ENCODE measurements around the gene SLAMF8. TPM values are rescaled to one million over a fixed set of nuclear protein-coding genes. Genes with fewer than 3 reads are reported as not detected.

The SLAMF8 gene
- total RNA-seq, 1 donor from 2014 or later, result not detected

DNA sequence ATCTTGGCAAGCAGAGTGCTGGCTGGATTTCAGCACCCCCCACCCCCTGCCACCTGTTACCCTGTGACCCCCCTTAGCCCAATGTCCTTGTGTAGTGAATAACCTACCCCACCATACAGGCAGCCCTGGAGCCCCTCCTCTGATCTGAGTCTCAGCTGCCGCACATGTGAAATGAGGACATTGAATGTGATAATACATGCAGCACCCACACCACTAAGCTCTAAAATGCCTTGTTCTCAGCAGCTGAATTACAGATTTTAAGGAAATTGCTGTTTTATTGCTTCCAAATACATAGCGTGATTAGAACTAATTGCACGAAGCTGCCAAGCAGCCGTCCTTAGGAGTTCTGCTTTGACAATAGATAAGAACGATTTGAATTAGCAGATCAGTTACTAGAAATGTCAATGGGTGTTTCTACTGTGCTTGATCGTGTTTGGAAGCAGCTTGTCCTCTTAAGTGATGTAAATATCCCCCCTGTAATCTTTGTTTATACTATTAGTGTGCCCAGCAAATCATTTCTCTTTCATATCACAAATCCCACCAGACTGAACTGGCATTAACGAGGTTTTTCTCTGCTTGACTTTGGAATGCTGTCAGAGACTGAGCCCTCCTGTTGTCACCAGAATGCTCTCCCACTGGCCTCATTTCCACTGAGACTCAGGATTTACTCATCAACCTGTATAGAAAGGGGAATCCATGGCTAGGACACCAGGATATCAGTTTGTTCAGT lies 4.9 kb downstream of the SLAMF8 start:
- peaks cover 16% of the 10 kb centered on the region for H3K4me1 Mint-ChIP-seq
- TF ChIP-seq, protein P1, sequence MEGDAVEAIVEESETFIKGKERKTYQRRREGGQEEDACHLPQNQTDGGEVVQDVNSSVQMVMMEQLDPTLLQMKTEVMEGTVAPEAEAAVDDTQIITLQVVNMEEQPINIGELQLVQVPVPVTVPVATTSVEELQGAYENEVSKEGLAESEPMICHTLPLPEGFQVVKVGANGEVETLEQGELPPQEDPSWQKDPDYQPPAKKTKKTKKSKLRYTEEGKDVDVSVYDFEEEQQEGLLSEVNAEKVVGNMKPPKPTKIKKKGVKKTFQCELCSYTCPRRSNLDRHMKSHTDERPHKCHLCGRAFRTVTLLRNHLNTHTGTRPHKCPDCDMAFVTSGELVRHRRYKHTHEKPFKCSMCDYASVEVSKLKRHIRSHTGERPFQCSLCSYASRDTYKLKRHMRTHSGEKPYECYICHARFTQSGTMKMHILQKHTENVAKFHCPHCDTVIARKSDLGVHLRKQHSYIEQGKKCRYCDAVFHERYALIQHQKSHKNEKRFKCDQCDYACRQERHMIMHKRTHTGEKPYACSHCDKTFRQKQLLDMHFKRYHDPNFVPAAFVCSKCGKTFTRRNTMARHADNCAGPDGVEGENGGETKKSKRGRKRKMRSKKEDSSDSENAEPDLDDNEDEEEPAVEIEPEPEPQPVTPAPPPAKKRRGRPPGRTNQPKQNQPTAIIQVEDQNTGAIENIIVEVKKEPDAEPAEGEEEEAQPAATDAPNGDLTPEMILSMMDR (IDR thresholded peaks at IDR 0.05; ENCODE audit: unreplicated experiment), result no peak
- no peak for DNase-seq (ENCODE audit: low spot score in 2 of 2, unreplicated experiment in 2 of 2)
- H3K27me3 Mint-ChIP-seq (ENCODE audit: low read depth), result peaks cover 1% of the 10 kb centered on the region
- H3K36me3 Mint-ChIP-seq, result peaks cover 2% of the 10 kb centered on the region
- no peaks in the 10 kb centered on the region for H3K9me3 Mint-ChIP-seq
- H3K4me3 Mint-ChIP-seq, result no peak overlapping the region
- H3K27ac Mint-ChIP-seq, result no peak overlapping the region

DNA sequence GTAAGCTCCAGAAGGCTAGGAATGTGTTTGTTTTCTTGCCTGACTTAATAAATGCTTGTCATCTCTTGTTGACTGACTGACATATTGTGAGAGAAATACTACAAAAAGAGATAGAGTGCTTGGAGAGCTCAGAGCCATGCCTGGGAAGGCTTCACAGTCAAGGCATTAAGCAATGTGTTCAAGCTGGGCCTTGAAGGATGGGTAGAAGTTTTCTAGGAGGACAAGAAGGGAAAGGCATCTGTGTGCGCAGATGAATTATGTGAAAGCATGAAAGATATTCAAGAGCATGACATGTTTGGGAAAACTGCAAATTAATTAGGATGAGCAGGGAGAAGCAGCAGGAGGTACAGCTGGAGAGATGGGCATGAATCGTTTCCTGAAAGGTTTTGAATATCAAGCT lies 5.6 kb downstream of the SLAMF8 start:
- Mint-ChIP-seq H3K4me3 (no peak overlapping the region), H3K27ac (no peak overlapping the region)
- DNase-seq (ENCODE audit: low spot score in 2 of 2, unreplicated experiment in 2 of 2), result no peak

DNA sequence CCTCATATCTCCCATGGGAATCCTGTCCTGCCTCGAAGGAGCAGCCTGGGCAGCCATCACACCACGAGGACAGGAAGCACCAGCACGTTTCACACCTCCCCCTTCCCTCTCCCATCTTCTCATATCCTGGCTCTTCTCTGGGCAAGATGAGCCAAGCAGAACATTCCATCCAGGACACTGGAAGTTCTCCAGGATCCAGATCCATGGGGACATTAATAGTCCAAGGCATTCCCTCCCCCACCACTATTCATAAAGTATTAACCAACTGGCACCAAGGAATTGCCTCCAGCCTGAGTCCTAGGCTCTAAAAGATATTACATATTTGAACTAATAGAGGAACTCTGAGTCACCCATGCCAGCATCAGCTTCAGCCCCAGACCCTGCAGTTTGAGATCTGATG lies 8.7 kb downstream of the SLAMF8 start:
- Mint-ChIP-seq H3K9me3 (no peaks in the 10 kb centered on the region), H3K36me3 (peaks cover 2% of the 10 kb centered on the region), H3K4me3 (no peak overlapping the region), H3K27me3 (ENCODE audit: low read depth) (peaks cover 1% of the 10 kb centered on the region), H3K27ac (no peak overlapping the region), H3K4me1 (peaks cover 3% of the 10 kb centered on the region)
- no peak for DNase-seq (ENCODE audit: low spot score in 2 of 2, unreplicated experiment in 2 of 2)
- TF ChIP-seq, protein P1 (IDR thresholded peaks at IDR 0.05; ENCODE audit: unreplicated experiment), result no peak

More for the DNA sequence above, 5.6 kb downstream of the SLAMF8 start:
- Mint-ChIP-seq H3K4me1 (peaks cover 13% of the 10 kb centered on the region), H3K36me3 (peaks cover 2% of the 10 kb centered on the region), H3K27me3 (ENCODE audit: low read depth) (peaks cover 1% of the 10 kb centered on the region), H3K9me3 (no peaks in the 10 kb centered on the region)
- TF ChIP-seq, protein P1 (IDR thresholded peaks at IDR 0.05; ENCODE audit: unreplicated experiment), result no peak

DNA sequence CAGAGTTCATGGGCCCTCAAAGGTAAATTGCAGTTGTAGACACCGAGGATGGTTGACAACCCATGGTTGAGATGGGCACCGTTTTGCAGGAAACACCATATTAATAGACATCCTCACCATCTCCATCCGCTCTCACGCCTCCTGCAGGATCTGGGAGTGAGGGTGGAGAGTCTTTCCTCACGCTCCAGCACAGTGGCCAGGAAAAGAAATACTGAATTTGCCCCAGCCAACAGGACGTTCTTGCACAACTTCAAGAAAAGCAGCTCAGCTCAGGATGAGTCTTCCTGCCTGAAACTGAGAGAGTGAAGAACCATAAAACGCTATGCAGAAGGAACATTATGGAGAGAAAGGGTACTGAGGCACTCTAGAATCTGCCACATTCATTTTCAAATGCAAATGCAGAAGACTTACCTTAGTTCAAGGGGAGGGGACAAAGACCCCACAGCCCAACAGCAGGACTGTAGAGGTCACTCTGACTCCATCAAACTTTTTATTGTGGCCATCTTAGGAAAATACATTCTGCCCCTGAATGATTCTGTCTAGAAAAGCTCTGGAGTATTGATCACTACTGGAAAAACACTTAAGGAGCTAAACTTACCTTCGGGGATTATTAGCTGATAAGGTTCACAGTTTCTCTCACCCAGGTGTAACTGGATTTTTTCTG lies 9.3 kb downstream of the SLAMF8 start:
- peaks cover 1% of the 10 kb centered on the region for H3K27me3 Mint-ChIP-seq (ENCODE audit: low read depth)
- H3K27ac Mint-ChIP-seq, result no peak overlapping the region
- no peaks in the 10 kb centered on the region for H3K9me3 Mint-ChIP-seq
- H3K36me3 Mint-ChIP-seq, result peaks cover 2% of the 10 kb centered on the region
- peaks cover 3% of the 10 kb centered on the region for H3K4me1 Mint-ChIP-seq
- H3K4me3 Mint-ChIP-seq, result no peak overlapping the region
- TF ChIP-seq, protein P1 (IDR thresholded peaks at IDR 0.05; ENCODE audit: unreplicated experiment), result no peak
- DNase-seq (ENCODE audit: low spot score in 2 of 2, unreplicated experiment in 2 of 2), result no peak

DNA sequence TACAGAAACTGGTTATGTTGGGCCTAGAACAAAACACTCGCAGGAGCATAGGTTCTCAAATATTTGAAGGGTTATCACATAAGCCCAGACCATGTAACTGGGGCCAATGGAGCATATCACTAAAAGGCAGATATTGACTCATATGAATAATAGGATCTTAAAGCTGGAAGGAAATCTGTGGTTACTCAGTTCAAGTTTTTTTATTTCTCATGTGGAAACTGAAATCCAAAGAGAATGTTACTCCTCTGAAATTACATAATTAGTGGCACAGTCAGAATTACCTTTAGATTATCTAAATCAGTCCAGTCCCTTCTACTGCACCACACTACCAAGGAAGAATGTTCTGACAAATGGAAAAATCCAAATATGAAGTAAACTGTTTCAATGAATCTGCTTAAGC lies 12.0 kb downstream of the SLAMF8 start:
- peaks cover 1% of the 10 kb centered on the region for H3K27me3 Mint-ChIP-seq (ENCODE audit: low read depth)
- H3K4me3 Mint-ChIP-seq, result no peak overlapping the region
- no peak overlapping the region for H3K27ac Mint-ChIP-seq
- H3K9me3 Mint-ChIP-seq, result no peaks in the 10 kb centered on the region
- peaks cover 2% of the 10 kb centered on the region for H3K36me3 Mint-ChIP-seq
- TF ChIP-seq, protein P1 (IDR thresholded peaks at IDR 0.05; ENCODE audit: unreplicated experiment), result no peak
- peaks cover 9% of the 10 kb centered on the region for H3K4me1 Mint-ChIP-seq
- DNase-seq (ENCODE audit: low spot score in 2 of 2, unreplicated experiment in 2 of 2), result no peak
